GM21528 (cell line): ENCODE results near the gene KLHL40.

Experiments
- ATAC-seq: cut with Tn5 transposase; IDR thresholded peaks from one replicate; pipeline ENCODE4 v1.9.1; 2021; ENCODE audit warnings: mild to moderate bottlenecking, moderate library complexity; ENCODE audit not compliant: unreplicated experiment, low FRiP score

KLHL40 gene

GRCh38 chr3:42701371-42702065 is 16.2 kb downstream of the KLHL40 start:
- ATAC-seq, result no peak

- no peak for ATAC-seq
Measured at GRCh38 chr3:42702066-42702951, 17.0 kb downstream of the KLHL40 start, which contains the start of gene HHATL. HHATL (minus strand) TSS chr3:42702798; CDS start chr3:42700826, 1,972 bp downstream.

GRCh38 chr3:42702982-42703694 is 17.8 kb downstream of the KLHL40 start:
- no peak for ATAC-seq

DNA sequence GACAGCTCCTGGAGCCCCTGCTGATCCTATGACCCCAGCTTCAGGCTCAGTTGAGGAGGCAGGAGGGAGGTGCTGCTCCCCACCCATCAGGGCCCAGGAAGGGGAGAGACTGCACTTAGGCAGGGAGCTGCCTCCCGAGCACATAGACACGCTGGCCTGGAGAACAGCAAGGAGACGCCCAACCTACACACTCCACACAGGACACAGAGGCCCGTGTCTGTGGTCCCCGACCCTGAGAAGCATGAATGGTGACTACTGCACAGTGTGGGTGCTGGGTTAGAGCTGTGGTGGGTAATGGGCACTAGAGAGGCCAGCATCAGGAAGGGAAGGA is 18.3 kb downstream of the KLHL40 start:
- ATAC-seq, result no peak

- ATAC-seq, result no peak
Measured at GRCh38 chr3:42704136-42704841, 19.0 kb downstream of the KLHL40 start.

DNA sequence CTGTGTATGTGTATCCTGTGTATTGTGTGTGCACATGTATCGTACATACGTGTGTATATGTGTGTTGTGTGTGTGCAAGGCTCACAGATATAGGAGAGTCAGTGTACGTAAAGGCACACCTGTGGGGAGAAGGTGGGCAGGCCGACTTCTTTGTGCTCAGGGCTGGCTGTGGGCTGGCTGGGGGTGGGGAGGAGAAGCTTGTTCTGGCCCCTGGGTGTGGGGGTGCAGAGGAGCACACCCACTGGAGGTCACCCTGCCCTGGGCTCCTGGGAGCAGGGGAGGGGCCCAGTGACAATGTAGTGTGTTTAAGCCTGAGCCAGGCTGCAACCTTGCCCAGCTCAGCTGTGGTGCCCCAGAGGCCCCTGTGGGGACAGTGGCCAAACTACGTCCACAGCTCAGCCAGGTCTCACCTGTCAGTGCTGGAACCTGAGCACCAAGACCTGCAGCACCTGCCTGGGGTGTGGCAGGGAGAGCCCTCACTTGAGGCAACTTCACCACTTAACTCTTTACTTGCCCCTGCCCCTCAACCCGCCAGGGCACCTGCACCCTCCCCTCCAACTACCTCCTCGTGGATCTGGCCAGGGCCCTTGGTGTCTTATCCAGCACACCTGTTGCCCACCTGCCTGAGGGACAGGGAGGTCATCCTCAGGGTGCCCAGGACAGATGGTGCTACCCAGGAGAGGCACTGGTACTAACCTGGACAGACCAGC is 19.9 kb downstream of the KLHL40 start:
- no peak for ATAC-seq

DNA sequence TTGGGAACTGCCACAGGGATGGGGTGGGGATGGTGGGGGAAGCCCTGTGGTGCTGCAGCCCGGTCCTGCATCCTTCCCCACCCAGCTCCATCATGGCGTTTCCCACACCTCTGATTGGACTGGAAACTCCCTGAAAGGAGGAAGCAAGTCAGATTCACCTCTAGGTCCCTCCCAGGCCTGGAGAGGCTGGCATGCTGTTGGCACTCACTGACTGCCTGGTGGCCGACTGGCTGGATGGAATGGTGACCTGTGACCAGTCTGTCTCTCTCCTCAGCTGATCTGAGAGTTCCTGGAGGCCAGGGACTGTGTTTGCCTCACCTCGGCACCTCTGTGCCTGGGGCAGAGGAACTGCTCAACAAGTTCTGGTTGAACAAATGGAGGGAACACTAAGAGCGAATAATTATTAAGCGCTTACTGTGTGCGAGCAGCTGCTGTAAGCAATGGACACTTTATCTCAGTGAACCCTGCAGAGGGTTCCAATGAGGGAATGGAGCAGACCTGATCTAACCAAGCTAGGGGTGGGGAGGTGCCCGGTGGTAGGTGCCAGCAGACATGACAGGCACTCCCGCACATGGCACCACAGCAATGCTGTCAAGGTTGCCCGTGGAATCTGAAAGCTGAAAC is 20.7 kb downstream of the KLHL40 start:
- no peak for ATAC-seq

DNA sequence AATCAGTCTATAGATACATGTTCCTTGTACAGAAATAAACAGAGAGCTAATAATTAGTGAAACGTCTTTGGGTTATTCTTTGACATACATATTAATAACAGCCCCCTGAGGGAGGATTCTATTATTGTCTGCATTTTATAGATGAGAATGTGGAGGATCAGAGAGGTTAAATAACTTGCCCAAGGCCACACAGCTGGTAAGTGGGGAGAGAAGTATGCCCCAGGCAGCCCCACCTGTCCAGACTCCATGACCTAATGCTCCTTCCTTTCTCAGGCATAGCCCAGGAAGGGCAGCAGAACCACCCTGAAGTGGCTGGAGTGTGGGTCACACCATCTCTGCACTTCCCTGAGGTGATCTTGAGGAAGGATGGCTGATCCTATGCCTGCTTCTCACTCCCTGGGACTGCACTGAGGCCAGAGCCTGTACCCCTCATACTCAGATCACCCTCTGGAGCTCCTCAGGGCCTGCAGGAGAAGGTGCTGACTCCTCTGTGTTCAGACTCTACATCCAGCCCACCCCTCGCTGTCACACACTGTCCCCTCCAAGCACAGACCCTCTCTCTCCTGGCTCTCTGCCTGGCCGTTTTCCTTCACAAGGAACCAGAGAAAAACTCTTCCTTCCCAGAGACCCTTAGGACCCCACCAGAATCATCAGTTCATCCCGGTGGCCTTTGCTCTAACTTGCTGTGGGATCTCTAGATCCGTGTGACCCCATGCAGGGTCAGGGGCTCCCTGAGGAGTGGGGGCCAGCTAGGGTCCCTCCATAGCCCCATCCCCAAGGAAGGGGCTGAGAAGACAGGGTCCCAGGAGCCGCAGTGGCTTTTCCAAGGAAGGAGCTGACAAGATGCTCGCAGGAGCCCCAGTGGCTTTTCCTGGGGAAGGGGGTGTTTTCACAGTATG is 21.6 kb downstream of the KLHL40 start:
- no peak for ATAC-seq

DNA sequence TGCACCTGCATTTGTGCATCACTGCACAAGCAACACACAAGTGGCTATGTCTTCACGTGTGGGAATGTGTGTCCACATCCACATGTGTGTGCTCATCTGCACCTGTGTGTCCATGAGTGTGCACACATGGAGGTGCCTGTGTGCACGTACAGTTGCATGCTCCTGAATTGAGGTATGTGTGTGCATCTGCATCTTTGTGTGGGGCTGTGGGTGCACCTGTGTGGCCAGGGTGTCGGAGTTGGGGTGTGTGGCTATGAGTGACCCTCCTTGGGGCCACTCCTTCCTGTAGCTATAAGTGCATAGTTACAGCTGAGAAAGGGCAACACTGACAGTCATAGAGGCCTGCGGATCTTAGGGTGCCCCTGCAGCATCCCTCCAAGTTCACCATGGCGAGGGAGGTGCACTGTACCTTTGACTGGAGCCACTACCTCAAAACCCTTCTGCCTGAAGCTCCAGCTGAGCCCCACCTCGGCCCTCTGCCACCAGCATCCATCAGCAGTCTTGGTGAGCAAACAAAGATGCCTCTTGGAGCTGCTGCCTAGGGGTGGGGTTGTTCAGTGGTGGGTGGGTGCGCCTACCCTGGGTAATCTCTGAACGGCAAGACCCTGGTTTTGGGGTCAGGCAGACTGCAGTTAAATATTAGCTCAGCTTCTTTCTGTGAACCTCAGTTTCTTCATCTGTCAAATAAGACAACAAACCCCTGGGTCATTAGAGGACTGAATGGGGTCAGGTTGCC is 22.5 kb downstream of the KLHL40 start:
- no peak for ATAC-seq

DNA sequence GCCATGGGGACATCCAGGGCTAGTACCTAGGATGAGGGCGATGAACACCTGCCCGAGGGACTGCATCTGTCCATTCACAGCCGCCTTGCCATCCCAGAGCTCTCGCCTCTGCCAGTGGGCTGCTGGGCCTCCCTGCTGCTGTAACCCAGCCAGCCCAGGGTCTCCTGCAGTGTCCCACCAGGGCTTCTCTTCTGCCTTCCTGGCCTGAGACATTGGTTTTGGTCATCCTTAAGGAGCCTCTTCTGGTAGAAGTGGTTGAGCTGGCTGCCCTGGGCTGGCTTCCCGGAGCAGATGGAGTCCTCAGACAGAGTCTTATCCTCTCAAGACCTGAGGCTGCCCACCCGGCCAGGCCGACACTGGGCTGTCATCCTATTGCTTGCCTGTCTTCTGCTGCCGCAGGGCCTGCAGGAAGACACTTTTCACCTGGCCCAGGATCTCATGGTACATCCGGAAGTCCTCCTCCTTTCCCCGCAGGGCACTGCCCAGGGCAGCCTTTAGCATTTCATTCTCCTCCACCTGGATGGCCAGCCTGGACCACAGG is 23.3 kb downstream of the KLHL40 start:
- ATAC-seq, result no peak

DNA sequence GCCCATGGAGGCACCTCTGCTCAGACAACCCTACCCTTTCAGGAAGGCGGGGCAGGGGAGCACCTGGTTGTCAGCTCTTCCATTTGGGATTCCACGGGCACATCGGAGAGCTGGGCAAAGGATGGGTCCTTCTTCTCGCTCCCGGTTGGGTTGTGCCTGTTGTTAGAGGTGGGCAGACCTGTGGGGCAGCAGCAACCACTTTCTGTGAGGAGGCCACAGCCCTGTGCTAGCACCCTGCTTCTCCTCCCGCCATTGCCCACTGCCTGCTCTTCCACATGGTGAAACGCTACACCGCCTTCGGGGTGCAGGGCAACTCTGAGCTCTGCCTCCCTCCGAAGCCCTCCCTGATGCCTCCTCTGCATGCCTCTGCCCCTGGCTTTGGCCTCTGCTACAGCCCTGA is 24.3 kb downstream of the KLHL40 start:
- ATAC-seq, result no peak

- no peak for ATAC-seq
Measured at GRCh38 chr3:42710323-42711021, 25.1 kb downstream of the KLHL40 start.

GRCh38 chr3:42711491-42712343 is 26.4 kb downstream of the KLHL40 start:
- no peak for ATAC-seq

- no peak for ATAC-seq
Measured at GRCh38 chr3:42712344-42712648, 27.0 kb downstream of the KLHL40 start.

DNA sequence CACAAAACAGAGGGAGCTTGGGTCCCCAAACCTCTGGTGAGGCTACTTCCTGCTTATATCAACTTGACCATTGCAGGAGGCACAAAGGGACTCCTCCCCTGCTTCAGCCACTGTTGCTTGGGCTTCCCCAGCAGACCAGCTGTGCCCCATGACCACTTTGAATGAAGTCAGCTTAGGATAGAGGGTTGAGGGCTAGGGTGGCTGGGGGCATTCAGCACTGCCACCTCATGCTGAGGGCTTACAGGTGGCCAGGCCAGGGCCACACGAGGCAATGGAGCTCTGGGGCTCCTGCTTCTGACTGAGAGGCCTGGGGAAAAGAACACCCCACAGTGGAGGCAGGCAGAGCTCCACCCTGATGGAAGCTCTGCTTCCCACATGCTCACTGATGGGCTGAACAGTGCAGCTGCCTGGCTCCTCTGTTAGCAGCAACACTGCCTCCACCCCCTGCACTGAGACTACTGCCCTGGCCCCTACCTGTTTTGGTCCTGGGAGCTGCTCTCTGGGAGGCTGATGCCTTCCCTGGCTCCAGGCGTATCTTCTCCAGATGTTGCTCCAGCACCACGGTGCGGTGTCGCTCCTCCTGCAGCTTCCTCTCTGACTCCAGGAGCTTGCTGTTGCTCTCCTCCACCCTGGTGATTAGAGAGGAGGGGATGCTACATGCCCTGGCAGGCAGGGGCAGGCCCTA is 27.5 kb downstream of the KLHL40 start:
- ATAC-seq, result no peak

DNA sequence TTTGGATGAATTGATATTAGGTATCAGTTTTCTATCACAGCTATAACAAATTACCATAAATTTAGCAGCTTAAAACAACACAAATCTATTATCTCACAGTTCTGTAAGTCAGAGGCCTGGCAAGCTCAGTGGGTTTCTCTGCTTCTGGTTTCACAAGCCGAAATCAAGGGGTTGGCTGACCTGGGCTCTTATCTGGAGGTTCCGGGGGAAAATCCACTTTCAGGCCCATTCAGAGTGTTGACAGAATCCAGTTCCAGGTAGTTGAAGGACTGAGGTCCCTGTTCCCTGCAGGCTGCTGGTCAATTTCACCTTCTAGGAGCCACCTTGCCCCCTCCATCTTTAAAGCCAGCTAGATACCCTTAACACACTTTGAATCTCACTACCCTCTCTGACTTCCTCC is 28.4 kb downstream of the KLHL40 start:
- no peak for ATAC-seq
